GM12873 (cell line): ENCODE measurements around the gene TIGAR.

ENCODE experiments used
- TF ChIP-seq, protein P1 (sequence below): IDR thresholded peaks from 2 replicates; pipeline ENCODE4 v1.5.1; 2012; ENCODE audit warnings: low read depth, mild to moderate bottlenecking, moderate library complexity, low read length, control low read depth; ENCODE audit not compliant: insufficient read depth; ENCODE audit errors: missing control alignments

Gene TIGAR

DNA sequence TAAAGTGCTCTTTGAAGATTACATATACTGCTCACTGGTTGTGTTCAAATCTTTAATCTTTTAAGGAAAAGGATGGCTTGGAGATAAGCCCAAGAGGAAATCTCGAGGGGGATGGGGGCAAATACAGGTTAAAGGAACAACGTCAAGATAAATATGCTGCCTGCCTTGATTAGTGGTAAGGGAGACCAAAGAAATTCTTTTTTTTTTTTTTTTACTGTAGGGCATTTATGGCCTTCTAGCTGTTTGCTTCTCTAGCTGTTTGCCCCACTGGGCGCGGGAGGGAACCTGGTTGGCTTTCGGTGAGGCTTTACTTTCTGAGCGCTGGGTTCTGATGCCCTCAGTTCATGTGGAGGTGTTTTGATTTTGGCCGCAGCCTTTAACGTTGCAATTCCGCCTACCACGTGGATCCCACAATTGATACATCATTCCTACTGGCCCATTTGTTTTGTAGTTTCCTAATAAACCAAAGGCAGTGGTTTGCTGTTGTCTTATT is 41.8 kb upstream of the TIGAR start:
- TF ChIP-seq, protein P1, sequence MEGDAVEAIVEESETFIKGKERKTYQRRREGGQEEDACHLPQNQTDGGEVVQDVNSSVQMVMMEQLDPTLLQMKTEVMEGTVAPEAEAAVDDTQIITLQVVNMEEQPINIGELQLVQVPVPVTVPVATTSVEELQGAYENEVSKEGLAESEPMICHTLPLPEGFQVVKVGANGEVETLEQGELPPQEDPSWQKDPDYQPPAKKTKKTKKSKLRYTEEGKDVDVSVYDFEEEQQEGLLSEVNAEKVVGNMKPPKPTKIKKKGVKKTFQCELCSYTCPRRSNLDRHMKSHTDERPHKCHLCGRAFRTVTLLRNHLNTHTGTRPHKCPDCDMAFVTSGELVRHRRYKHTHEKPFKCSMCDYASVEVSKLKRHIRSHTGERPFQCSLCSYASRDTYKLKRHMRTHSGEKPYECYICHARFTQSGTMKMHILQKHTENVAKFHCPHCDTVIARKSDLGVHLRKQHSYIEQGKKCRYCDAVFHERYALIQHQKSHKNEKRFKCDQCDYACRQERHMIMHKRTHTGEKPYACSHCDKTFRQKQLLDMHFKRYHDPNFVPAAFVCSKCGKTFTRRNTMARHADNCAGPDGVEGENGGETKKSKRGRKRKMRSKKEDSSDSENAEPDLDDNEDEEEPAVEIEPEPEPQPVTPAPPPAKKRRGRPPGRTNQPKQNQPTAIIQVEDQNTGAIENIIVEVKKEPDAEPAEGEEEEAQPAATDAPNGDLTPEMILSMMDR, result no peak

GRCh38 chr12:4280351-4281163 is 40.5 kb upstream of the TIGAR start:
- TF ChIP-seq, protein P1, result no peak

GRCh38 chr12:4281173-4281654 is 39.8 kb upstream of the TIGAR start:
- TF ChIP-seq, protein P1, result no peak

GRCh38 chr12:4282103-4282891 is 38.7 kb upstream of the TIGAR start:
- TF ChIP-seq, protein P1, result no peak

- TF ChIP-seq, protein P1, result peak; percentile 26
These were observed 38.0 kb upstream of the TIGAR start for GRCh38 chr12:4282892-4283511.

DNA sequence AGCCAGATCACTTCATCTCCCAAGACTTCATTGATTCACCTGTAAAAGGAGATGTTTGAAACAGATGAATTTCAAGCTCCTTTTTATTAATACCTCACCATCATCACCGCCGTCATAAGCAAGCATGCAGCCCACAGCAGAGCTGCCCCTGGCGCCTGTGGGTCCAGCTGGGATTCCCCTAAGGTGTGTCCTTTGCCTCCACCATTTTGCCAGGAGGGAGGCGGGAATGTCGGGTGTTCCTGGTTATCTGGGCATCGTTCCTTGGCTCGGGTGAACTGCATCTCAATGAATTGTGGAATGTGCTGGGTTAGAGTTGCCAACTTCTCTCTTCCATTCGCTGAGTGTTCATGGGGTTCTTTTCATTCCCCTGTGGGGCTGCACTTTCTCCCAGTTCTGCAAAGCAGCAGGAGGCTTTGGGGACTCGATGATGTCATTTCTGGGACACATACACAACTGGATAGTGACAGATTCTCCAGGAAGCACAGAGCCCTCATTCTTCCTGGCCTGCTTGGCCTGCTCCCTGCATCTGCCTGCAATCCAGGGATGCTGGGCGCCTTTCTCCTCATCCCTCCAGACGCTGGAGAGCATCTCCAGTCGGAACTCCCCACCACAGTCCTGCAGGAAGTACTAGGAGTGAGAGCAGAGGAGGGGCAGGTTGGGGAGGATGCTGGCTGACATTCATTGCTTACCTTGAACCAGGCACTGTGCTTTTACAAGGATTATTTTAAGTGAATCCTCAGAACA is 37.3 kb upstream of the TIGAR start:
- TF ChIP-seq, protein P1, result no peak

- TF ChIP-seq, protein P1, result no peak
These were observed 36.7 kb upstream of the TIGAR start for GRCh38 chr12:4284306-4284705.
